IPS-NIHi7 (cell line): ENCODE measurements around the gene ZNF469.

Experiments used
- DNase-seq: peaks from one replicate; pipeline ENCODE4 v3.0.0; 2012; ENCODE audit warnings: mixed read lengths; ENCODE audit errors: extremely low spot score

The ZNF469 gene

GRCh38 chr16:88347656-88348376, 34.9 kb upstream of the ZNF469 start:
- DNase-seq, result no peak

- DNase-seq, result no peak
Observed at GRCh38 chr16:88348377-88349152, 34.2 kb upstream of the ZNF469 start.

- no peak for DNase-seq
Observed at GRCh38 chr16:88349153-88349902, 33.4 kb upstream of the ZNF469 start.

- DNase-seq, result no peak
Observed at GRCh38 chr16:88349903-88350900, 32.6 kb upstream of the ZNF469 start.

- DNase-seq, result no peak
Observed at GRCh38 chr16:88350922-88351321, 31.8 kb upstream of the ZNF469 start.

GRCh38 chr16:88351491-88352101, 31.2 kb upstream of the ZNF469 start:
- DNase-seq, result no peak

GRCh38 chr16:88352261-88353200, 30.2 kb upstream of the ZNF469 start:
- no peak for DNase-seq

- no peak for DNase-seq
Observed at GRCh38 chr16:88353232-88353631, 29.5 kb upstream of the ZNF469 start.

- no peak for DNase-seq
Observed at GRCh38 chr16:88353691-88354090, 29.1 kb upstream of the ZNF469 start.

GRCh38 chr16:88354229-88355092, 28.3 kb upstream of the ZNF469 start:
- no peak for DNase-seq

GRCh38 chr16:88355093-88355388, 27.7 kb upstream of the ZNF469 start:
- no peak for DNase-seq

- no peak for DNase-seq
Observed at GRCh38 chr16:88355389-88356123, 27.2 kb upstream of the ZNF469 start.

GRCh38 chr16:88356124-88356726, 26.5 kb upstream of the ZNF469 start:
- no peak for DNase-seq

- no peak for DNase-seq
Observed at GRCh38 chr16:88356727-88357199, 26.0 kb upstream of the ZNF469 start.

- DNase-seq, result no peak
Observed at GRCh38 chr16:88357317-88358022, 25.3 kb upstream of the ZNF469 start.

- DNase-seq, result no peak
Observed at GRCh38 chr16:88358023-88358420, 24.7 kb upstream of the ZNF469 start.

- no peak for DNase-seq
Observed at GRCh38 chr16:88359008-88359407, 23.8 kb upstream of the ZNF469 start.
